Activated naive CD4-positive, alpha-beta T cell treated with Interleukin-2 at 50 U/mL for 16 hours (primary cell): ENCODE data around the gene SUGP1.
A peak's percentile ranks its signal among the peaks of the same experiment; 100 is the strongest.
"Not testable (repeated sequence)": the region's sequence is repeated elsewhere in the genome, so short reads cannot be mapped to it uniquely, and the experiment has no call there.

Experiments
- DNase-seq: peaks from one replicate; pipeline ENCODE4 v3.0.0-alpha.2; 2020

Gene SUGP1, protein sequence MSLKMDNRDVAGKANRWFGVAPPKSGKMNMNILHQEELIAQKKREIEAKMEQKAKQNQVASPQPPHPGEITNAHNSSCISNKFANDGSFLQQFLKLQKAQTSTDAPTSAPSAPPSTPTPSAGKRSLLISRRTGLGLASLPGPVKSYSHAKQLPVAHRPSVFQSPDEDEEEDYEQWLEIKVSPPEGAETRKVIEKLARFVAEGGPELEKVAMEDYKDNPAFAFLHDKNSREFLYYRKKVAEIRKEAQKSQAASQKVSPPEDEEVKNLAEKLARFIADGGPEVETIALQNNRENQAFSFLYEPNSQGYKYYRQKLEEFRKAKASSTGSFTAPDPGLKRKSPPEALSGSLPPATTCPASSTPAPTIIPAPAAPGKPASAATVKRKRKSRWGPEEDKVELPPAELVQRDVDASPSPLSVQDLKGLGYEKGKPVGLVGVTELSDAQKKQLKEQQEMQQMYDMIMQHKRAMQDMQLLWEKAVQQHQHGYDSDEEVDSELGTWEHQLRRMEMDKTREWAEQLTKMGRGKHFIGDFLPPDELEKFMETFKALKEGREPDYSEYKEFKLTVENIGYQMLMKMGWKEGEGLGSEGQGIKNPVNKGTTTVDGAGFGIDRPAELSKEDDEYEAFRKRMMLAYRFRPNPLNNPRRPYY

DNA sequence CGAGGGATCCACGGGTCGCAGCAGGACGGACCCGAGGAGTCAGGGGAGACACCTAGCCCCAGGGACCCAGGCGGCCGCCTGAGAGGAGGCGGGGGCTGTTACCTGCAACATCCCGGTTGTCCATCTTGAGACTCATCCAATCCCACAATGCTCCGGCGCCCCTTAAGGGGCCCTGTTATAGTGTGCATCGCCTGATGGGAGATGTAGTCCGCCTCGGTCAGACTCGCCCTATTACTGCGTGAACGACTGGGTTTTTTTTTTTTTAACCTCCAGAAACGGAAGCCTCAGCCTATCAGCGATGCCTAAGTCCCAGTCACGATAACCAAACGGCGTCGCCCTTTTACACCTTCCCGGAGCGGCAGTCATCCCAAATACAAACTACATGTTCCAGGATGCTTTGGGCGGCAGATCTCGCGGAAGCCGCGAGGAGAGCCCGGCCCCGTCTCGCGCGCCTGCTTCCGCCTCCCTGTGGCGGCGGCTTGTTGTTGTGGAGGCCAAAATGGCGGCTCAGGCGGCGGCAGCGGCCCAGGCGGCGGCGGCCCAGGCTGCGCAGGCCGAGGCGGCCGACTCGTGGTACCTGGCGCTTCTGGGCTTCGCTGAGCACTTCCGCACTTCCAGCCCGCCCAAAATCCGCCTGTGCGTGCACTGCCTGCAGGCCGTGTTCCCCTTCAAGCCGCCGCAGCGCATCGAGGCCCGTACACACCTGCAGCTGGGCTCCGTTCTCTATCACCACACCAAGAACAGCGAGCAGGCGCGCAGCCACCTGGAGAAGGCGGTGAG lies at the start of gene SUGP1, which contains the start of gene MAU2:
Gene SUGP1 (minus strand): TSS at position 149 of the 780 bp plus-strand sequence. CDS start 13 bp downstream, at position 136.
Gene MAU2 (plus strand): TSS at position 469 of the 780 bp plus-strand sequence. CDS start 31 bp downstream, at position 500.
- peak; percentile 92 for DNase-seq

DNA sequence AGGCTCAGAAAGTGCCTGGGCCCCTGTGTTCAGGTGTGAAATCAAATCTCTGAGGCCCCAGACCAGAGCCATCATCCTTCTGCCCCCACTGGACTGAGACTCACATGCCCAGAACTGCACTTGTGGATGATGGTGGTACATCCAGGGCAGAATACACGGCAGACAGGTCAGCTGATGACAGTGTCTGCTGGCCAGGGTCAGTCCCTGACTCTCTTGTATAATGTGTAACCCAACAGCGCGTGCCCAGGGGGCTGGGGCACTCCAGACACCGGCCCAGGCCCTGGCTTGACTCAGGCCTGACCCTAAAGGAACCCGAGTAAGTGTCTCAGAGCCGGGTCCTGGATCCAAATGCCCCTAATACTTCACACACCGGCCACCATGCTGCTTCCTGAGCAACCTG lies 47.8 kb upstream of the SUGP1 start:
- no peak for DNase-seq

DNA sequence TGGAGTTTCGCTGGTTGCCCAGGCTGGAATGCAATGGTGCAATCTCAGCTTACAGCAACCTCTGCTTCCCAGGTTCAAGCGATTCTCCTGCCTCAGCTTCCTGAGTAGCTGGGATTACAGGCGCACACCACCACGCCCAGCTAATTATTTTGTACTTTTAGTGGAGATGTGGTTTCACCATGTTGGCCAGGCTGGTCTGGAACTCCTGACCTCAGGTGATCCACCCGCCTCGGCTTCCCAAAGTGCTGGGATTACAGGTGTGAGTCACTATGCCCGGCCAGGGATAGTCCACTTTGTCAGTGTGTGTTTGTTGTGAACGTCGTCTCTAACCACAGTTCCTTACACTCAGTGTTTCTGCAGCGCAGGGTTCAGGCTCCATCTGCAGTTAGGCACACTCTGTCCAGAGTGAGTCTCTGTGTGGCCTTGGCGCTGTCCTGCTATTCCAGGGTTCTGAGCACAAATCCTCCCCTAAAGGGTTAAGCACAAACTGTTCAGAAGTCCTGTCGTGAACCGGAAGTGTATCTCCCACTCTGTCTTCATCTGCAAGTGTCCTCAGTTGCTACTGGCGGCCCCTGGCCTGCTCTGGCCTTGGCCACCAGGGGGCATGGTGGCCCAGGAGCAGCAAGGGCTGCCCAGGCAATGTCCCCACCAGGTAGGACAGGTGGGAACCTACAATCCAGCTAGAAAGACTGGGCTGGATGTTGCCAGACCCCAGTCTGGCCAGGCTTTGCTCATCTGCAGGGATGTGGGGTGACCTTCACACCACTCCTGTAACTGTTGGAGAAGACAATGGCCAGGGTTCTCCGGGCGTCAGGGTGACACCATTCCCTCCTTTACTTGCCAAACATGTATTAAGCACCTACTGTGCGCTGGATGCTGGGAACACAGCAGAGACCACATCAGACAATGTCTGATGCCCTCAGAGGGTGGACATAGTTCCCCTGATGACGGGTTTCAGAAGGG lies 46.4 kb upstream of the SUGP1 start:
- DNase-seq: peak; percentile 74

DNA sequence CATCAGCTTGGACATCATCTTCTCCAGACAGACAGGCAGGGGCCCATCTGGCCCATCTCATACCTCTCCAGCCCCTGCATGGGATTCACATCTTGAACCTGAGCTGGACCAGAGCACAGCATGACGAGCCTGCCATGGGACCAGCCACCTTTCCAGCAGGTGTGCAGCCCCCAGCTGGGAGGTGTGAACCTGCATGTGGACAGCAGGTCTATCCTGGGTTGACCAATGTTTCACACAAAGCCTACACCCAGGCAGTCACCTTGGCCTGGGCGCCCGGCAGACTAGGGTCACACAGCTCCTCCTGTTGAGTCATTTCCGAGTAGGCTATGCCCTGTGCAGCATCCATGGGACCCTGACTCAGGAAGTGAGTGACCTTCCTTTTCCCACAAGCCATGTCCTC lies 41.8 kb upstream of the SUGP1 start:
- DNase-seq: no peak

DNA sequence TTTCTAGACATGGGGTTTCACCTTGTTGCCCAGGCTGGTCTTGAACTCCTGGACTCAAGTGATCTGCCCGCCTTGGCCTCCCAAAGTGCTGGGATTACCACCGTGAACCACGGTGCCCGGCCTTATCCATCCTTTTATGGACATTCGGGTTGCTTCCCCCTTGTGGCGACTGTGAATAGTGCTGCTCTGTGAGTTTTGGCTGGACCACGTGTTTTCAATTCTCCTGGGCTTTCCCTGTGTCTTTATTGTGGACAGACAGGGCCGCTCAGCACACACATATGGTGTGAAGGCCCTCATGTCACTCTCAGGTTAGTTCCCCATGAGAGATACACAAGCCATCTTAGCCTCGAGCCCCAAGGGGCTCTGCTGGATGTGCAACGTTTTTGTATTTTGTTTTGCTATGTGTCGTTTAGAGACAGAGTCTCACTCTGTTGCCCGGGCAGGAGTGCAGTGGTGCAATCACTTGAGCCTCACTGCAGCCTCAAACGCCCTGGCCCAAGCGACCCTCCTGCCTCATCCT lies 40.8 kb upstream of the SUGP1 start:
- peak; percentile 74 for DNase-seq

DNA sequence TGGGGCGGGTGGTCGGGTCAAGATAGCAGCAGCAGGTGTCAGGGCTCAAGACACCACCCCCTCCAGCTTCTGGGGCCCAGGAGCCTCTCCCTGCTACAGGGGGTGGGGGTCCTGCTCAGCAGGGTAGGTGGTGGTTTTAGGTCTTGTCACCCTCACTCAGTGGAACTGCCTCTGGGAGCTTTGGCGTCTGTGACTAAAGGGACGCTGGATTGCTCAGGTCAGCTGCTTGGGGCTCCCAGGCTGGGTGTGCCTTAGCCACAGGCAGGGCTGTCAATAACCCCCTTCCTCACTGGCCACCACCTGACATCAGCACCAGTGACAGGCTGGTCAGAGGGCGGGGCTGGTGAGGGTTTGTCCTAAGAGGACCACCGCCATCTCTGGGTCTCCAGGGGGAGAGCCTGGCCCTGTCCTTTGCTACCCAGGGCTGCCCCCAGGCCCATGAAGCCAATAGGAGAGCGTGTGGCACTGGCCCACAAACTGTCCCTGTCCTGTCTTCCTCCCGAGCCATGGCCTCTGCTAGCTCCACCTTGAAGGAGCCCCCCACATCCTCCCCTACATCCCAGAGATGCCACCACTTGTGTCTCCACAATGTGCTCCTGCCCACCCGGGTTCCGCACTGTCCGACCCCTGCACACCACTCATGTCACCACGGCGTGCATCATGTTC lies 36.7 kb upstream of the SUGP1 start:
- DNase-seq: no peak

DNA sequence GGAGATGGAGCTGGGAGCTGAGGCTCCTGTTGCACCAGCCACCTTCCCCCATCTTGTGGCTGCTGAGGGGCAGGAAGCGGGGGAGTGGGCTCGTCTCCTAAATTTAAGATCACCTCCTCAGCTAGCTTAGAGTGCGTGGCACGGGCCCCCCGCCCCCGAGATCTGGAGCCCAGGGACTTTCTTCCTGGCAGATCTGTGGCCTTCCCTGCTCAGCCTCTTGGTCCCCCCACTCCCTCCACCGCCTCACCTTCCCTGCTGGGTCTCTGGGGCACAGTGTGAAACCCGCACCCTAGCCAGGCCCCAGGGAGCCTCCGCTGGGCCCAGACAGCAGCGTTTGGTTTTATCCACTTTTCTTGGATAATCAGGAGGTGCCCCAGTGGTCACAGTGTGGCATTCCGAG lies 36.2 kb upstream of the SUGP1 start:
- no peak for DNase-seq

DNA sequence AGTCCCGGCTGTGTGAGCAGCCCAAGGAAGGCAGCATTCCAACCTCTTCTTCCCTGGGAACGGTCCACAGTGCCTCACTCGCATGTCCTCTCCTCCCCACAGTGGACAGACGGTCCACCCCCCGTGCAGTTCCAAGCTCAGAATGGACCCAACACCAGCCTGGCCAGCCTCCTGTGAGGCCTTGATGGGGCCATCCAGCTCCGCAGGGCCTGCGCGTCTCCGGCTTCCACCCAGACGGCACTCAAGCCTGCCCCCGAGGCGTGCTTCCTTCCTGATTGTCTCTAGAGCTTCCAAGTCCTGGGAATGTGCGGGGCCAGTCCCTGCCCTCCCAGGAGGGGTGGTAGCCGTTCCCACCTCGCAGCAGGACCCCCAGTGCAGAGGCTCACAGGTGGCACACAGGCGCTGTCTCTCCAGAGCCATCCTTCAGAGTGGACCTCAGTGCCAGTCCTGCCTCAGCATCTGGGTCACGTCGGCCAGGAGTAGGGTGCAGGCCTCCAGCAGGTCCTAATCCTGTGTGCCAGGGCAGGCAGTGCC lies 35.4 kb upstream of the SUGP1 start:
- no peak for DNase-seq

DNA sequence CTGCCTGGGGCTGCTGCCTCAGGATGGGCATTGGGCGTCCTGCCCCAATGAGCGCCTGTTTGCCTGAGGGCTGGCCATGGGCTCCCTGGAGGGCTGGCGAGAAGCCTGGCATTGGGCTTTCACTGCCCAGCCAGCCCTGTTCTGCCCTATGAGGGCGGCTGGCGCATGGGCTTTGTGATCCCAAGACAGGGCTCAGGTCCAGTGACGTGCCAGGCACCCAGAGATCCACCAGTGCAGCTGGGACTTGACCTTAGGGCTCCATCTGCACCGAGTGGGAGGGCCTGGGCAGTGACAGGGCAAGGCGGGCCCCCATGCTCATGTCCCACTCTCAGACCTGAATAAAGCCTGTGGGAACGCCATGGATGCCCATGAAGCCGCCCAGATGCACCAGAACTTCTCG lies 34.6 kb upstream of the SUGP1 start:
- DNase-seq: no peak

DNA sequence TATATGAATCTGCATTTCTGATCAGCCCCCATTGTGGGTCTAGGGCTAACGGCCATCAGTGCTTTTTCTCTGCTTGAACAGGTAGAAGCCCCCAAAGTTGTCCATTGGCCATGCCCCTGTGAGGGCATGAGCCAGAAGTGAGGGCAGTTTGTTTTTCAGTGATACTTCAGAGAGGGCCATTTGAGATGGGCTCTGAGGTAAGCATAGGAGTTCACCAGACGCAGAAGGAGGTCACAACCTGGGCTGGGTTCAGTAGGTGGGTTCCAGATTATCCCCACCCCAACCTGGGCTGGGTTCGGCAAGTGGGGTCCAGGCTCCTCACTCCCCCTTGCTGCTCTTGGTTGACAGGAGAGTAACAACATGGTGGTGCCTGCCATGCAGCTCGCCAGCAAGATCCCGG lies 33.7 kb upstream of the SUGP1 start:
- no peak for DNase-seq

DNA sequence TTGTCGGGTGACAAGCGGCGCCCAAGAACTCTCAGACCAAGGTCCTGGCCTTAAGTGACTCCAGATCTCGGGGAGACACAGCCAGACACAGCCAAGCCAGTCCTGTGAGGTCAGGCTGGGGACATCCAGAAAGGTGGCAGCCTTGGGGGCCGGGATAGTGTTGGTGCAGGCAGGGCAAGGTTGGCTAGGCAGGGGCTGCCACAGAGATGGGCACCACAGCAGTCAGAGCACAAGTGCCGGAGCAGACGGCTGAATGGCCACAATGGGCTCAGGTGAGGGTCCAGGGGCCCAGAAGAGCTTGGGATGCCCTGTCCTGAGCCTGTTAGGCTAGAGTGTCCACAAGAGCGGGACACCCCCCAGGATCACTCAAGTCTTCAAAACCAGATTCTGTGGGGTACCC lies 32.5 kb upstream of the SUGP1 start:
- no peak for DNase-seq

DNA sequence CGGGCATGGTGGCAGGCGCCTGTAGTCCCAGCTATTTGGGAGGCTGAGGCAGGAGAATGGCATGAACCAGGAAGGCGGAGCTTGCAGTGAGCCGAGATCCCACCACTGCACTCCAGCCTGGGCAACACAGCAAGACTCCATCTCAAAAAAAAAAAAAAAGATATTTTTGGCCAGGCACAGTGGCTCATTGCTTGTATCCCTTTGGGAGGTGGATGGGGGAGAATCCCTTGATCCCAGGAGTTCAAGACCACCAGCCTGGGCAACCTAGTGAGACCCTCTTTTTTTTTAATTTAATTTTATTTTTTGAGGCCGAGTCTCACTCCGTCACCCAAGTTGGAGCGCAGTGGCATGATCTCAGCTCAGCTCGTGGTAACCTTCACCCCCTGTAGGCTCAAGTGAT lies 30.4 kb upstream of the SUGP1 start:
- not testable (repeated sequence) for DNase-seq

DNA sequence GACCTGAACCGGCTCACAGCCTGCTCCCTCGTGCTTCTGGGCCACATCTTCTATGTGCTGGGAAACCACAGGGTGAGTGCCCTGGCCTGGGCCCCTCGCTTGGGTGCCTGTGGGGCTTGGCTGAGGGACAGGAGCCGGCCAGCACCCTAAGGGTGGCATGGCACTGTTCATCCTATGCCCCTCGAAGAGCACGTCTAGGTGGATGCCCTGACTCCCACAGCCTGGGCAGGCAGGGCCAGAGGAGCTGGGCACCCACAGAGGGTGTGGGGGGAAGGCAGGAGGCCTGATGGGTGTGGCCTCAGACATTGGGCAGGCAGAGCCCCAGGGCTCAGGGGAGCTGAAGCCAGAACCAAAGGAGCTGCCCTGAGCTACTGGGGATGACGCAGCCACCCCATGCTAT lies 29.1 kb upstream of the SUGP1 start:
- no peak for DNase-seq

DNA sequence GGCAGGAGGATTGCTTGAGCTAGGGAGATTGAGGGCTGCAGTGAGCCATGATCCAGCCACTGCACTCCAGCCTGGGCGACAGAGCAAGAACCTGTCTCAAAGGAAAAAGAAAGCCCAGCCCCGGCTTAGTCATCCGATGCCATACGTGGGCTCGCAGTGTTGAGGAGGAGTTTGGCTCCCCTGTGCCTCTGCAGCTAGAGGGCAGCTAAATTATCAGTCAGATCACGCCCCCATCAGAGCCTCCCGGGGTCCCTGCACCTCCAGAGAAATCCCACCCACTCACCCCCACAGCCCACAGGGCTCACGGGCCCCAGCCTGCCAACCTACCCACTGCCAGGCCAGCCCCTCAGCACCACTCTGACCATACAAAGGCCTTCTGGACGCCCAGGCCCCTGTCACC lies 28.0 kb upstream of the SUGP1 start:
- no peak for DNase-seq

DNA sequence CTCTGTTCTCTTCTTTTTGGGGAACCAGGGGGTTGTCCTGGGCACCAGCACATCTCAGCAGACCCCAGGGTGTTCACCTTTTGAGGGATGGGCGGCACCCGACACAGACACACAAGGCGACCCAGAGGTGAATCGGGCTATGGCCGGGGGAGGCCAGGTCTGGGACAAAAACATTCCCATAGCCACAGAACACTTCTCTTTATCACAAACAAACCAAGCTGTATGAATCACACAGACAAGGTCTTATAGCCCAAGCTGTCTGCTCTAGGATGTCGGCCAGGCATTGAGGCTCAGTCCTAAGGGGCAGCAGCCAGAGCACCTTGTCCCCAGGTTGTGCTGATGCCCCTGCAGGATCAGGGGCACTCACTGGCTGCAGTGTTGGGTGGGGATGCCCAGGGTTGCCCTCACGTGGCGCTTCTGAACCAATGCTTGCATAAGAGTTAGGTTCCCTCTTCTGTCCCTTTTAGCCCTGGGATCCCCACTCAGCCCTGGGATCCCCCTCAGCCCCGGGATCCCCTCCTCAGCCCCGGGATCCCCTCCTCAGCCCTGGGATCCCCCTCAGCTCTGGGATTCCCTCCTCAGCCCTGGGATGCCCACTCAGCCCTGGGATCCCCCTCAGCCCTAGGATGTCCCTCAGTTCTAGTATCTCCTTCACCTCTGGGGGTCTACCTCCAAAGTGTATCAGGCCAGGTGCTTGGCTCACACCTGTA lies 27.2 kb upstream of the SUGP1 start:
- no peak for DNase-seq

DNA sequence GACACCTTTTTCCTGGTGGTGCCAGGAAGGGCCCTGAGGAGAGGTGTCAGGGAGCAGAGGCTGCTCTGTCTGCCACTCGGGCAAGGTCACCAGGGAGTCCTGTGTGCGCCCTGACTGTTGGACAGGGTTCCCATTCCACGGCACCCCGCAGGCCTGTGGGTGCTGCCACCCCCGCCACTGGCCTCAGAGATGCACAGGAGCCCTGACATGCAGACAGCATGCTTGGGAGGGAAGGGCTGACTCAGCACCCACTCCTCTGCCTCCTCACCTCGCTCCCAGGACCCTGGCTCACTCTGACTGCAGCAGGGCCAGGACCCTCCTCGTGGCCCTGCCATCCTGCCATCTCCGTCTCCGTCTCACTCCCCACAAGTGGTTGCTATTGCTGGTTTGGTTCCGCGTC lies 25.7 kb upstream of the SUGP1 start:
- DNase-seq: no peak

DNA sequence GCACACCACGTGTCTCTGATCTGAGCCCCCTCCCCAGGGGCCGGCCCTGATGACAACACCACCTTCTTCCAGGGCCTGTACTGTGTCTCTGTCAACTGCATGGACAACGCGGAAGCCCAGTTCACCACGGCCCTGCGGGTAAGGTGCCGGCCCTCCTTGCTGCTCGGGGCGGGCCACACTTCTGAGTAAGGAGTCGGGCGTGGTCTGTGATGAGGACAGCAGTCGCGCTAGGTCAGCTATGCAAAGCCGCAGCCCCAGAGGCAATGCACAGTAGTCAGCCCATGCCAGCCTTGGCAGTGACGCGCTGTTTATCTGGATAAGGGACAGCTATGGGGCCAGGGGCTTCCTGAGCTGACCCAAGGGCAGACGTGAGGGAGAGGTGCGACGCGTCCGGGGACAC lies 24.9 kb upstream of the SUGP1 start:
- DNase-seq: no peak

DNA sequence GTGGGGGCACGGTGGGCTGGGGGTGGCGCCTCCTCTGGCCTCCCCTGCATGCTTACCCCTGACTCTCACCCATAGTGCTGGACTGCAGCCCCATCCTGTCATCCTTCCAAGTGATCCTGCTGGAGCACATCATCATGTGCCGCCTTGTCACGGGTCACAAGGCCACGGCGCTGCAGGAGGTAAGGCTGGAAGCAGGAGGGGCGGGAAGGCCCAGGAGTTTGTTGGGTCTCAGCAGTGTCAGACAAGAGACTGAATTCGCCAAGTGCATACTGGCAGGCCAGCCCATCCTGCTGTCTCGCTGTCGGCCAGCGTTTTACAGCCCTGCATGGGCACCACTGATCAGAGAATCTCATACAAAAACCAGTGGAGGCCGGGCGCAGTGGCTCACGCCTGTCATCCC lies 23.5 kb upstream of the SUGP1 start:
- no peak for DNase-seq

DNA sequence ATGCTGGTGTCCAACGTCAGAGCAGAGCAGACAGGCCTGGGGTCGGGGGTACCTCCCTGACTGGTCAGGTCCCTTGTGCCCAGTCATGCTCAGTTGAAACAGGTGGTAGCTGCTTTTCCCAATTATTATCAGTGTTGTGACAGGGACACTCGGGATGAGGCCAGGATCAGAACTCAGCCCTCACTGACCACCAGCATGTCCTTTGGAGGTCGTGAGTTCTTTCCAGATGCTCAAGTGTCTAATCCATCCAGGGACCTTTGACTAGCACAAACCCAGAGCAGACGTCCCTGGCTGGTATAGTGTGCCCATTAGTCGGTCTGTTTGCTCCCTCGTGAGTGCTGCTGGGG lies 22.7 kb upstream of the SUGP1 start:
- DNase-seq: no peak

DNA sequence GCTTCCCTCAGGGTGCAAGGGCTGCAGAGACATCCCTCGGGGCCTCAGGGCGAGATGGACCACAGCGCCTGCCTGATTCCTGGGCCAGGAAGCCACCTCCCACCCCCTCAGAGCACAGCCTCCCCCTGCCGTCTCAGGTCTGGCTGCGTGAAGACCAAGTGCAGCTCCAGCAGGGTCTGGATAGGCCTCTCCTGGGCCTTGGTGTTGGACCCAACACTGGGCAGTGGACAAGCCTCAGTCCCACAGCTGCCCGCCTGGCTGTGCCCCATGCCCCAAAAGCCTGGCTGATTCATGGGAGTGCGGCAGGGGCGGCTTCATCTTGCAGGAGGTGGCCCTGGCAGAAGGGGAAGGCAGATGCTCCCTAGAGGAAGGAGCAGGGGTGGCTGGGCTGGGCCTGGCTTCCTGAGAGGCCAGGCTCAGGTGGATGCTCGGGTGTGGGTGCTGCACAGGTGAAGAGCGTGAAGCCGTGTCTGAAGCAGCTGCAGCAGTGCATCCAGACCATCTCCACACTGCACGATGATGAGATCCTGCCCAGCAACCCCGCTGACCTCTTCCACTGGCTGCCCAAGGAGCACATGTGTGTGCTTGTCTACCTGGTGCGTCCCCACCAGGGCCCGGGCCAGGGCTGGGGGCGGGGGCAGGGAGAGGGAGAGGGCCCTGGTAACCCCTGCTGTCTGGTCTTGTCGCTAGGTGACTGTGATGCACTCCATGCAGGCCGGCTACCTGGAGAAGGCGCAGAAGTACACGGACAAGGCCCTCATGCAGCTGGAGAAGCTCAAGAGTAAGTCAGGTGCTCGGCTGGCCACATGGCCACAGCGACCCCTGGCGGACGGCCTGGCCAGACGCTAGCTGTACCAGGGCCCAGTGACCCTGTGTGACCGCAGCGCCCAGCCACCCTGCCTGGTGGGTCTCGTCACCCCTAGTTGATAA lies 22.0 kb upstream of the SUGP1 start:
- peak; percentile 15 for DNase-seq
